Karpas-422 (cell line): ENCODE results near the gene NRK. TPM values are rescaled to one million over a fixed set of nuclear protein-coding genes. Genes with fewer than 3 reads are reported as not detected.

ENCODE experiments used
- DNase-seq: peaks from one replicate; pipeline ENCODE4 v3.0.0-alpha.2; 2015
- H2AFZ ChIP-seq: fragments of 200-600 bp; sonication (generic); 2 replicates; pipeline ENCODE4 v1.6.1; 2014; ENCODE audit warnings: antibody characterized with exemption, low read length, mixed read lengths
- H3K27ac ChIP-seq: fragments of 200-600 bp; sonication (generic); 2 replicates; pipeline ENCODE4 v1.5.1; 2014; ENCODE audit warnings: mild to moderate bottlenecking, low read length, moderate library complexity
- H3K27me3 ChIP-seq: fragments of 200-600 bp; sonication (generic); 2 replicates; pipeline ENCODE4 v1.6.1; 2014; ENCODE audit warnings: low read length, mixed read lengths
- H3K36me3 ChIP-seq: fragments of 200-600 bp; sonication (generic); 2 replicates; pipeline ENCODE4 v1.6.1; 2014; ENCODE audit warnings: low read length, mixed read lengths; ENCODE audit not compliant: insufficient read depth
- H3K4me1 ChIP-seq: fragments of 200-600 bp; sonication (generic); 2 replicates; pipeline ENCODE4 v1.6.1; 2014; ENCODE audit warnings: mild to moderate bottlenecking, low read length, mixed read lengths
- H3K4me2 ChIP-seq: fragments of 200-600 bp; sonication (generic); 2 replicates; pipeline ENCODE4 v1.6.1; 2014; ENCODE audit warnings: low read length, low read depth, mild to moderate bottlenecking; ENCODE audit not compliant: poor library complexity, severe bottlenecking
- H3K4me3 ChIP-seq: fragments of 200-600 bp; sonication (generic); 2 replicates; pipeline ENCODE4 v1.5.1; 2014; ENCODE audit warnings: mild to moderate bottlenecking, antibody characterized with exemption, low read length, mixed read lengths
- H3K79me2 ChIP-seq: fragments of 200-600 bp; sonication (generic); 2 replicates; pipeline ENCODE4 v1.6.1; 2014; ENCODE audit warnings: mild to moderate bottlenecking, low read length, mixed read lengths
- H3K9ac ChIP-seq: fragments of 200-600 bp; sonication (generic); 2 replicates; pipeline ENCODE4 v1.6.0; 2014; ENCODE audit warnings: low read length
- H3K9me2 ChIP-seq: fragments of 200-600 bp; sonication (generic), shearing (Covaris generic); replicated peaks from 2 replicates; pipeline ENCODE4 v1.6.0; 2014; ENCODE audit warnings: mild to moderate bottlenecking, low read length, moderate library complexity; ENCODE audit not compliant: insufficient read depth
- H3K9me3 ChIP-seq: fragments of 300-700, 200-600 bp; sonication (generic); 2 replicates; pipeline ENCODE4 v1.6.1; 2014; ENCODE audit warnings: low read length, mixed read lengths
- H4K20me1 ChIP-seq: fragments of 200-600 bp; sonication (generic); 2 replicates; pipeline ENCODE4 v1.6.1; 2014; ENCODE audit warnings: mild to moderate bottlenecking, antibody characterized with exemption, low read length, low read depth; ENCODE audit not compliant: insufficient read depth
- total RNA-seq: library from RNA; depleted of rRNA; stranded (reverse); fragments of >200 nt; shearing (Covaris generic); gene quantifications from 2 replicates; pipeline ENCODE4 v1.2.3, GENCODE V29; 2014; ENCODE audit warnings: low replicate concordance

The NRK gene
- total RNA-seq, 1 experiment from 2014 or later = not detected

DNA sequence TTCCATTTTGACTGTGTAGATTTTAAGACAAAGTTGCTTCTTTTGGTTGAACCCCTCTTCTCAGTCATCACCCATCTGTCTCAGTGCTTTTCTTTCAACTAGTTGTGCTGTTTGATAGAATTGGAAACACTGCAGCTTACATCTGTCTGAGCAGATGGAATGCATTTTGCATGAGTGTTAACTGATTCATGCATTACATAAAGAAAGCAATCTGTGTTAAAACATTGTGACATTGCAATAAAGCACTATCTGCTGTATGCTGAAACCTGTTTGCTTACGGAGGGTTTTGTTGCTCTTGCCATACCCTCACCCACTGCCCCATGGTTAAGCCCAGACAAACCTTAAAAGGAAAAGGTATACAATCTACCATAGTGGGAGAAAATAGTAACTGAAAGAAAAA, 47.4 kb downstream of the NRK start:
- Histone ChIP-seq H3K27ac (no peak overlapping the region), H2AFZ (no peak overlapping the region), H3K36me3 (no peaks in the 10 kb centered on the region), H3K4me3 (no peak overlapping the region), H3K9me3 (no peaks in the 10 kb centered on the region), H3K4me2 (no peak overlapping the region), H3K9ac (no peak overlapping the region), H3K79me2 (no peaks in the 10 kb centered on the region), H4K20me1 (no peaks in the 10 kb centered on the region), H3K4me1 (no peaks in the 10 kb centered on the region), H3K9me2 (no peaks in the 10 kb centered on the region), H3K27me3 (0 out of 2 replicates have a peak, but pooled peaks cover 2% of the 10 kb centered on the region)
- DNase-seq = no peak

DNA sequence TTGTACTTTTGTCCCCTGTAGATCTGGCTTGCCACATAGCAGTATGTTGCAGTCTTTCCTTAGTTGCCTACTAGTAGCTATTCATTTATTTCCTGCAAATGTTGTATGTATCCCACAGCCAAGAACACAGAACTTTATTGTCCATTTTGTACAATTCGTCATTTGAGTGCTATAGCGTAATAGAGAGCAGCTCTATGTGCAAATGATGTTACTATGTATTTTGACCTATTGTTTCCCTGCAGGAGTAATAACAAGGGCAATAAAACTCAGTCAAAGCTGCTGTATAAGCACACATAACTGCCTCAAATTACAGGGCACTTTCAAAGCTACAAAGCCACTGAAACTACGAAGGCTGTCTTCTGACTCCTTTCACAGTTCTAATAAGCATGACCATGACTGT, 48.1 kb downstream of the NRK start:
- Histone ChIP-seq H2AFZ (no peak overlapping the region), H3K4me3 (no peak overlapping the region), H3K9ac (no peak overlapping the region), H4K20me1 (no peaks in the 10 kb centered on the region), H3K4me1 (no peaks in the 10 kb centered on the region), H3K36me3 (no peaks in the 10 kb centered on the region), H3K27me3 (0 out of 2 replicates have a peak, but pooled peaks cover 2% of the 10 kb centered on the region), H3K27ac (no peak overlapping the region), H3K9me2 (no peaks in the 10 kb centered on the region), H3K4me2 (no peak overlapping the region), H3K79me2 (no peaks in the 10 kb centered on the region), H3K9me3 (no peaks in the 10 kb centered on the region)
- DNase-seq = no peak

DNA sequence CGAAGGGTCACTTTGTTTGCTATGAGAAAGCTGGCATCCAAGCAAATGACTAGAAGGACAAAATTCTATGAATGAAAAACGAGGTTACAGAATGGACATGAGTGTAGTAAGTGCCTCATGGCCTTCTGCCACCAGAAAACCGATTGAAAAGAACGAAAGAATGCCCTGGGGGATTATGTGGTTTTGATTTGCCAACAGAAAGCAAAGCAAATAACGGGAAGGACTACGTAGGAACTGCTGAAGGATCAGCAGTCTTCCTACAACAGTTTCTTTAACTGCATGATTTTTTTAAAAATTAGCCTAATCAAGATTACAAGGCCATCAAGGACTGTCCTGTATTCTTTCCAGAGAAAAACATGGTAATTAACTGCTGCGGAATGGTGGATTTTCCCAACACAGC, 50.6 kb downstream of the NRK start:
- Histone ChIP-seq H3K27me3 (0 out of 2 replicates have a peak, but pooled peaks cover 2% of the 10 kb centered on the region), H3K9me3 (no peaks in the 10 kb centered on the region), H3K9ac (no peak overlapping the region), H4K20me1 (no peaks in the 10 kb centered on the region), H3K36me3 (no peaks in the 10 kb centered on the region), H2AFZ (no peak overlapping the region), H3K4me2 (no peak overlapping the region), H3K4me3 (no peak overlapping the region), H3K4me1 (no peaks in the 10 kb centered on the region), H3K9me2 (no peaks in the 10 kb centered on the region), H3K79me2 (no peaks in the 10 kb centered on the region), H3K27ac (no peak overlapping the region)
- no peak for DNase-seq

DNA sequence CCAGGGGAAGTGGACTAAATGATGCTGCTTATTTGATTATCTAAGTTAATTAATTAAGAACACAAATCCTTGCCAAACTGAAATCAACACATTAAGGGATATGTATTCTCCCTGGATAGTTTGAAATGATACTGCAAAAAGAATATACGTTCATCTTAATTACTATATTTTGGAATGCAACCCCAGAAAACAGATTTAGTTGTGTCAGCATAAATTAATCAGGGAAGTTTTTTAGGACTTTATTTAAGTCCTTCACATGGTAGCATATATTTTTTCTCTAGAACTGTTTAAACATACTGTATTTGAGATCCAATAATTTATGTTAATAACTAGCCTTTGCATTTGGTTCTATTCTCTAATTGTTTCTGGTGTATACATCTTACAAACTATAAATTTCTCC, 52.5 kb downstream of the NRK start:
- Histone ChIP-seq H3K79me2 (no peaks in the 10 kb centered on the region), H4K20me1 (no peaks in the 10 kb centered on the region), H3K4me1 (no peaks in the 10 kb centered on the region), H3K9me2 (no peaks in the 10 kb centered on the region), H3K4me2 (no peak overlapping the region), H3K9me3 (no peaks in the 10 kb centered on the region), H3K27me3 (0 out of 2 replicates have a peak, but pooled peaks cover 2% of the 10 kb centered on the region), H3K27ac (no peak overlapping the region), H3K9ac (no peak overlapping the region), H3K4me3 (no peak overlapping the region), H2AFZ (no peak overlapping the region), H3K36me3 (no peaks in the 10 kb centered on the region)
- DNase-seq = no peak

DNA sequence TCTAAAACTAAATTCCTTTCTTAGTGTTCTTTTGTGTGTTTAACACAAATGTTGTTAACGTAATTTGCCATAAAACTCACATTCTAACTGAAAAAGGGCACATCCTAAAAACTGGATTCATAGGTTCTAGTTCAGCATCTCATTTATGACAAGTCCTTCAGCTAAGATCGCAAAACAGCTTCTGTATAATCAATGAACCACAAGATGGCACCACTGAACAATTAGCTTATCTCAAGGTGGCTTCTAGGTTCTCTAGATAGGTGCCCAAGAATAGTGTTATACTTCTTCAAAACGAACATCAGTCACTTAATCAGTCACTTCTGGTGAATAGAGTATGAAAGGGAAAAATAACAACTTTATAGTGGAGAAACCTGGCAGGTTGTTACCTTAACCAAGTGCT, 54.3 kb downstream of the NRK start:
- Histone ChIP-seq H2AFZ (no peak overlapping the region), H3K9ac (no peak overlapping the region), H3K4me2 (no peak overlapping the region), H3K9me2 (no peaks in the 10 kb centered on the region), H3K4me3 (no peak overlapping the region), H3K9me3 (no peaks in the 10 kb centered on the region), H4K20me1 (no peaks in the 10 kb centered on the region), H3K36me3 (no peaks in the 10 kb centered on the region), H3K4me1 (no peaks in the 10 kb centered on the region), H3K27ac (no peak overlapping the region), H3K79me2 (no peaks in the 10 kb centered on the region), H3K27me3 (no peaks in the 10 kb centered on the region)
- peak; percentile 76 for DNase-seq

DNA sequence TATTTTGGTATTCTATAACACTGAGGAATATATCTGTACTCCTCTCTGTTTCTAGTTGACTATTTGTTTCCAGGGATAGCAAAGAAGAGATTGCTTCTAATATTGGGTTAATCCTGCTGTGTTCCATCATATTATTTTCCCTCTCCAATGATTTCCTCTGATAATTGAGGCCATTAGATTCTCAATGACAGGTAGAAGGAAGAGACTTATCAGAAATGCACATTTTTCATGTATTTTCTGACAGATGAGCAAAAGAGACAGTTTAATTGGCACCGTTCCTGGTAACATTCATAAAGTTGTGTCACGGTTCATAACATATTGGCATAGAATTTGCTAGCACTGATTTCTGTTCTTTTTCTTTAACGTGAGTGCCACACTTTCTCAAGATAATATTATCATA, 58.2 kb downstream of the NRK start:
- Histone ChIP-seq H3K27ac (no peak overlapping the region), H3K27me3 (no peaks in the 10 kb centered on the region), H3K4me3 (no peak overlapping the region), H4K20me1 (no peaks in the 10 kb centered on the region), H3K9me3 (no peaks in the 10 kb centered on the region), H3K4me1 (no peaks in the 10 kb centered on the region), H3K79me2 (no peaks in the 10 kb centered on the region), H3K4me2 (no peak overlapping the region), H3K9ac (no peak overlapping the region), H2AFZ (no peak overlapping the region), H3K36me3 (no peaks in the 10 kb centered on the region), H3K9me2 (no peaks in the 10 kb centered on the region)
- DNase-seq = no peak

DNA sequence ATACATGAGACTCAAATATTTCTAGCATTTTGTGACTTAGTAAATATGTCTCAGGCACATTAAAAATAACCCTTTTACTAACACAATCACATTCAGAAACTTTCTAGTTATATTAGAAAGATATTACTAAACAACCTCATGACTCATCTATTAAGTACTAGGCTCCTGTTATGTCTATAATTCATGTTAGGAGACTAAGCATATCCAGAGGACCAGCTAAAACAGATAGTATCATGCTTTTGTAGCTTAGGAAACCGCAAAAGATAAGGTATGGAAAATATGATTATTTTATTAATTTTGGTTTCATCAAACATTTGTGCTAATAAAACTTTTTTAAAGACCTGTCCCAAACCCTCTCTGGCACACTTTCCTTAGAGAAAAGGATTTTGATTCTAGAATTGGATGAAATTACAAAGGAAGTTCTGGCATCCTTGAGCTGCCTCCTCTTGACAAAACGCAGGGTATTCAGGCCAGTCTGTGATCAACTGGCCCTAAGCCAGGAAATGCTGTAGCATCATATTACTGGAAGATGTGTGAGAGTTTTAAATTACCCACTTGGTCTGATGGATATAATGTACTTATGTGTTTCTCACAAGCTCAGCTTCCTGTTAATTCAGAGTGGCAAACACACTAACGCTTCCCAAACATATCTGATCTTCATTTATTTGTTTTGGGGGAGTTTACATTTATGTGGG, 60.4 kb downstream of the NRK start:
- Histone ChIP-seq H3K9me2 (no peaks in the 10 kb centered on the region; the same call in 1 of the 2 replicates), H3K9me3 (no peaks in the 10 kb centered on the region), H3K4me3 (no peak overlapping the region), H3K4me1 (no peaks in the 10 kb centered on the region), H3K27me3 (no peaks in the 10 kb centered on the region), H3K9ac (no peak overlapping the region), H4K20me1 (no peaks in the 10 kb centered on the region), H2AFZ (no peak overlapping the region), H3K27ac (no peak overlapping the region), H3K4me2 (no peak overlapping the region), H3K36me3 (no peaks in the 10 kb centered on the region), H3K79me2 (no peaks in the 10 kb centered on the region)
- no peak for DNase-seq

DNA sequence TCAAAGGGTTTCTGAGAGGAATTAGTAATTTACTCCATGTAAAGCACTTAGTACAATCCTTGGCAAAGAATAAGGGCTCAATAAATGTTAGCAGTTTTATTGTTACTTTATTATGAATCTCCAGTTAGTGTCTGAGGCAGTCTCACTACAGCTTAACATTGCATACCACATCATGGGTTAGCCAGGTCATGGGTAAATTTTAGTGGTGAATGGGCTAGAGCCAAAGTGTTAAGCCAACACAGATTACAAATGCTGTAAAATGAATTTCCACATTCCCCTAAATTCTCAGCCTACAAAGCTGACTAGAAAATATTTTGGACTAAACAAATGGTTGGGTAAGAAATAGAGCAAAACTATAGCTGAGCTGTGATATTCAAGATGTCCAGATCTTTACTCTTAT, 72.4 kb downstream of the NRK start:
- no peaks in the 10 kb centered on the region for H3K9me2 ChIP-seq
- H3K27ac ChIP-seq = no peak overlapping the region
- no peak overlapping the region for H3K4me2 ChIP-seq
- H3K4me3 ChIP-seq = no peak overlapping the region
- no peaks in the 10 kb centered on the region for H3K79me2 ChIP-seq
- no peaks in the 10 kb centered on the region for H4K20me1 ChIP-seq
- no peaks in the 10 kb centered on the region for H3K9me3 ChIP-seq
- no peaks in the 10 kb centered on the region for H3K27me3 ChIP-seq
- H2AFZ ChIP-seq = no peak overlapping the region
- no peak for DNase-seq
- no peaks in the 10 kb centered on the region for H3K4me1 ChIP-seq
- H3K9ac ChIP-seq = no peak overlapping the region
- H3K36me3 ChIP-seq = no peaks in the 10 kb centered on the region
